ENCODE results near the gene TTYH2.

The TTYH2 gene

GRCh38 chr17:74196541-74197317 is 16.6 kb upstream of the TTYH2 start:
- DNase-seq, result no peak

- no peak for DNase-seq
These were observed 15.6 kb upstream of the TTYH2 start for GRCh38 chr17:74197801-74198200.

GRCh38 chr17:74198694-74199093 is 14.7 kb upstream of the TTYH2 start:
- DNase-seq, result no peak

GRCh38 chr17:74199306-74200092 is 13.9 kb upstream of the TTYH2 start:
- peak; percentile 75 for DNase-seq

DNA sequence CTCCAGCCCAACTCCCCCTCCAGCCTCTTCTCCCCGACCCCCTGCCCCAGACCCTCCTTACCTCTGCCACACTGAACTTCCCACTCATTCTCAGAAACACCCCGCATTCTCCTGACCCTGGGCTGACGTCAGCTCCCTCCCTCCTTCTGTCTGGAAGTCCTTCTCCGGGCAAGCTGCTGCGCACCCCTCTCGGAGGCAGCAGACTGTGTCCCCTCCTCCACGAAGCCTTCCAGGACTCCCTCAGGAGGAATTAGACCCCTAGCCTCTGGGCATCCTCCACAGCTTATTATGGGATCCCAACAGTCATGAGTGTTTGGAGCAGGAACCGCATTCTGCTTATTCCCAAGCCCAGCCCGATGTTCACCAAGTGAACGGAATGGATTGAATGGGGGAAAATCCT is 13.3 kb upstream of the TTYH2 start:
- DNase-seq, result no peak

DNA sequence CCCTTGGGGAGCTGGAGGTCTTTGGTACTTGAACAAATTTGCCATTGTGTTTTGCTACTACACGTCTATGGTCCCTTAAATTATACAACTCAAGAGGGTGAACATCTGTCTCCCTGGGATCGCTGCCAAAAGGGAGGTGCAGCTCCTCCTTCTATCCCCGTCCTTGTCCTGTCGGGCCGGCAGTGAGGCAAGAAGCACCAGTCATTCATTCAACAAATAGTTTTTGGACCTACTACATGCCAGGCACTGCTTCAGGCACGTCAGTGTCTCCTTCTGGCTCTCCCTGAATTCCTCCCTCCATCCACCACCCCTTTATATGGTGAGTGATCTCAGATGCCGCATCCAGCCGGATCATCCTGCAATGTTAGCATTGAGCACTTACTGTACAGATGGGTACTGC is 12.1 kb upstream of the TTYH2 start:
- DNase-seq, result no peak

DNA sequence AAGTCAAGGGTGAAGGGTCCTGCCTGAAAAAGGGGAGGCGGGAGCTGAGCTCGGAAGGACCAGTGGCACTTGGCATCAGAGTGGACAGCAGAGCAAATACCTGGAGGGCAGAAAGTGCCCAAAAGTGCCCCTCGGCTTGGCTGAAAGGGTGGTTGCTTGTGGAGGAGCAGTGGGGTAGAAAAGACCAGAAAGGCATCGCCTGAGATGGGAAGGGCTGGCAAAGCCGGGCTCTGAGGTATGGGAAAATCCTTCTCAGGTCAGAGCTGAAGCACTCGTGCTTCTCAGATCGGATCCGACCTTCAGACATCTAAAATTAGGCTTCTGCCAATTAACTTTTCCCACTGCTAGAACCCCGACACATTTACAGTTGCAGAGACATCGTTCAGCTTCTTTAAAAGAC is 11.4 kb upstream of the TTYH2 start:
- DNase-seq, result no peak

- DNase-seq, result no peak
These were observed 10.4 kb upstream of the TTYH2 start for GRCh38 chr17:74202938-74203337.

DNA sequence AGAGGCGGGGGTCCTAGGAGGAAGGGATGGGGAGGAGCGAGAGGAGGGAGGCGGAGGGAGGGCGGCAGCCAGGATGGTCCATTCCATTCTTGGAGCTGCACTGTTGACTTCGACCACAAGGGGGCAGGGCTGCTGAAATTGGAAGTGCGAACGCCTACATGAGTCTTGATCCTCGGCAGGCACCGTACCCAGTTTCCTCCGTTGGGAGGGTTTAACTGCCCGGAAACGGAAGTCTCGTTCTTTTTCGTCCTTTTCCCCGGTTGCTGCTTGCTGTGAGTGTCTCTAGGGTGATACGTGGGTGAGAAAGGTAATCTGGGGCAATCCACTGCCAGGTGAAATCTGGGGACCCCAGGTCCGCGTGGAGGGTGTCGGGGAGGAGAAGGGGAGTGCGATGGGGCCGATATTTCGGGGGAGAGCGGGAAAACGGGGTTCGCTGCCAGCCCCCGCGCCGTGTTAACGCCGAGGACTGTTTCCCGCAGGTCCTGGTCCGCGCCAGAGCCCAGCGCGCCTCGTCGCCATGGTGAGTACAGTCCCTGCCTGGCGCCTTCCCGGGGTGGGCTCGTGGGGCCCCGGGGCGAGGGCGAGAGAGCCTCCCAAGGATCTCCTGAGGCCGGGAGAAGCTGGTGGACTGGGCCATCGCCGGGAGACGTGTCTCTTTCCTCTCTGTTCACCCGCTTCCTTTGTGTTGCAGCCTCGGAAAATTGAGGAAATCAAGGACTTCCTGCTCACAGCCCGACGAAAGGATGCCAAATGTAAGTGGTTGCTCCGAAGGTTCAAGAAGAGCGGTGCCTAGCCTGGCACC is 9.7 kb upstream of the TTYH2 start, which contains the start of gene RPL38:
TSS of gene RPL38 (plus strand) at position 240 of the 802 bp plus-strand sequence. CDS start at position 518, 278 bp downstream.
- peak; percentile 97 for DNase-seq

GRCh38 chr17:74204474-74204873 is 8.9 kb upstream of the TTYH2 start:
- no peak for DNase-seq

DNA sequence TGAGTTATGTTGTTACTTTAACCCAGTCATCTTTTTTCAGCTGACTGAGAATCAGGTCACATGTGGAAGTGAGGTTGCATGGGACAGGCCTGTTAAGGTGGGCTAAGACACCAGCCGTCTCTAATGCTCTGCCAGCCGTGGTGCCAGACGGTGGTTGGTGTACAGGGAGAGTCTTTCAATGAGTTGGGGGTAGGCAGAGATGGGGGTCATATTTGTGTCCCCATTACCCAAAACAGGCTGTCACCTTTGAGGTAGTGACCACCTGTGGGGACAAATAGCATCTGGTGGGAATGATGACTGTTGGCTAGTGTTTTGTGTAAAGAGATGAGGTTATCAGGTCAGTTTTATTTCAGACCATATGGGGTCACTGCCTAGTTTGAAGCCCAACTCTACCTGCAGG is 8.1 kb upstream of the TTYH2 start:
- no peak for DNase-seq

DNA sequence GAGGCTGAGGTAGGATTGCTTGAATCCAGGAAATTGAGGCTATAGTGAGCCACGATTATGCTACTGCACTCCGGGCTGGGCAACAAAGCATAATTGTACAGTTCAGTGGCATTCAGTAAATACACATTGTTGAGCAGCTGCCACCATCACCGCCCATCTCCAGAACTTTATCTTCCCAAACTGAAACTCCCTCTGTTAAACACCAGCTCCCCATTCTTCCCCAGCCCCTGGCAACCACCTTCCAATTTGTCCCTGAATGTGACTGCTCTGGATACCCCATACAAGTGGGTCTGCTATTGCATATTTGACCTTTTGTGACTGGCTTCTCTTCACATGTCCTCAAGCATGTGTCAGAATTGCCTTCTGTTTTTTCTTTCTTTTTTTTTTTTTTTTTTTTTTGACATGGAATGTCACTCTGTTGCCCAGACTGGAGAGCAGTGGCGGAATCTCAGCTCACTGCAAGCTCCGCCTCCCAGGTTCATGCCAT is 7.0 kb upstream of the TTYH2 start:
- DNase-seq, result no peak

- peak; percentile 81 for DNase-seq
These were observed 2.9 kb upstream of the TTYH2 start for GRCh38 chr17:74210191-74211140.

DNA sequence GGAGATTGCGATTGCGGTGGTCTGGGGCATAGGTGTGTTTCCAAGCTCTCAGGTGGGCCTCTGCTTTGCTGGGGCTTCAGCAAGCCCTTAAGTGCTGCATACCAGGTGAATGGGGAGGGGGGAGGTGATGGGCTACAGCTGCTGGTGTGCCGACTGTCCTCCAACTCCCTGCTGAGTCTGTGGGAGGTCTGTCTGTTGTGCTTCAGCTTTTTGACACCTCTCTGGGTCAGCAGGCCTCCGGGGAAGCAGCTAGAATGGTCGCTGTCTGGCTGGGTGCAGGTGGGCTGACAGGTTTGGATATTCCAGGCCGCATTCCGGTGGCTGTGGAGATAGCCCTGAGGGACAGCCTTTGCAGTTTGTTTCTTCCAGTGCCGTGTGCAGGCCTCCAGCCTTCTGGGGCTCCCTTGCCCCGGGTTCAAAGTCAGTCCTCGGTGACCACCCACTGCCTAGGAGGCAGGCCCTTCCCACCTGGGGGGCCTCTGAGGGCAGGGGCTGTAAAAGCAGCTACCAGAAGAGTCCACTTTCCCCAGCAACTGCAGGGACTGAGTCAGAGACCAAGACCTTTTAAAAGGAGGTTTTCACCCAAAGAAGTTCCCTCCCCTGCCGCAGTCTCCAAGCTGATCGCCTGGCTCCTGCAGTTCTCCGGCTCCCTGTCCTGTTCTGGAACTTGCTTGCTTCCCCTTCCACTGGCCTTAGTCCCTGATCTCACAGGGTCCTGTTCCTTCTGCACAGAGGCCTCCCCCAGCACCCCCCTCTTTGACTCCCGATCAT is 2.0 kb upstream of the TTYH2 start:
- no peak for DNase-seq

DNA sequence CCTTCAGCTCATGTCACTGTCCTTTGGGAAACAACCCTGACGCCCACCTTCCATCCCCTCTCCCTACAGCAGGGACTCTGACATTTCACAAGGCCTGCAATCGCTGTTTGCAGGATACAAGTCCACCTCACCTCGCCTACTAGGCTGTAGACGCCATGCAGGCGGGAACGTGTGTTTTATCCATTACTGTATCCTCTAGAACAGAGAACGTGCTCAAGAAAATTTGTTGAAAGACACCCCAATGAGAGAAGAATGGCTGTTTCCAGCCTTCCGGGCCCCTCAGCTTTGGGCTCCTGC is 1.5 kb upstream of the TTYH2 start:
- no peak for DNase-seq

DNA sequence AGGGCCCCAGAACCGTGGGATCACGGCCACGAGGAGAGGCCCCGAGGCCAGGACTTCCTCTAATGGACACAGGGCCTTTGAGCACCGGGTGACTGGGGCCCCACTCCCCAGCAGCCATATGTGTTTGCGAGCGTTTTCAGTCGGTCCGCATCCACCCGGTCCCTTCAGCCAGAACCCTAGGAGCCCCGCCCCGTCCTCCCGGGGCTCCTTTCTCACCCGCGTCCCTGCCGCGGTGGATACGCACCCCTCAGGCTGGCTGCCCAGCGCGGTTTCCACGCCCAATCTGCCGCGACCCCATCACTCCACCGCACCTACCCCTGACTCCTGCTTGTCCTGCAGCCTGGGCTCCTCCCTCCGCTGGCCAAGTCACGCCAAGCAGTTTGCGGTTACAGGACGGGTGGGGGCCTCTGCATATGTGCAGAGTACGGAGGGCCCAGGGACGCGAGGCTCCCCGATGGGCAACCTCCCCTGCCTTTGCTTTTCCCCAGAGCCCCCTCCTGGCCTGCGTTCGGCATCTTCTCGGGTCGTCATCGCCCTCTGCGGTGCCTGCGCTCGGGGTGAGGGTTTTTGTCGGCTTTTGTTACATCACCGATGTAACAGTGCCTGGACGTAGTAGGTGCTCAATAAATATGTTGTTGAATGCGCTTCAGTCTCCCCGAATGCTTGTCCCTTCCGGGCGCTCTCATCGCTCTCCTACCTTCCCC is 1.0 kb upstream of the TTYH2 start:
- peak; percentile 36 for DNase-seq

DNA sequence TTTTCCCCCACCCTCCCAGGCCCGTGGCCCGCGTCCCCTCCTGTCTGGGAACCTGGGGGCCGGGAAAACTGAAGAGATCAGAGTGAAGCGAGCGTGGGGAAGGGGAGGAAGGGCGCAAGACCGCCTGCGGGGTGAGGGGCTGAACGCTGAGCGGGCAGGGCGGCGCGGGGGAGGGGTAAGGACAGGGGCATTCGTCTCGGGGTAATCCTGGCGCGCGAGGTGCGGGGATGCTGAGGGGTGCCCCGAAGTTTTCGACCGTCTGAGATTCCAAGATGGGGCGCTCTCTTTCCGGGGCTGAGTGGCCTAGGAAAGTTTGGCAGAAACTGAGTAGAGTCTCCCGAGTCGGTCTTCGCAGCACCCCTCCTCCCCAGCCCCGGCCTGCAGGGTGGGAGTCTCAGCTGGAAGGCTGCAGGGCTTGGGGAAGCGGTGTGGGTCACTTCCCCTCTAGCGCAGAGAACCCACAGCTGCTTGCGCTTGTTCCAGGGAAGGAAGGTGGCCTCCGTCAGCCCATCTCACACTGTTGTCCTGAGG is 555 bp downstream of the TTYH2 start:
- no peak for DNase-seq

GRCh38 chr17:74214484-74215341 is 1.3 kb downstream of the TTYH2 start:
- no peak for DNase-seq

GRCh38 chr17:74215342-74215727 is 2.0 kb downstream of the TTYH2 start:
- DNase-seq, result no peak

GRCh38 chr17:74216505-74216904 is 3.1 kb downstream of the TTYH2 start:
- DNase-seq, result no peak

Measured in activated CD4-positive, alpha-beta T cell treated with anti-CD3 and anti-CD28 coated beads, Interleukin-10, Interleukin-2, amounts not matched to agents 100 ng/mL and 50 ng/mL, durations not matched to agents 16 hours and 8 hours (primary cell).